Superior temporal gyrus (tissue), 1 donor: ENCODE data around the gene AK6.
"Not testable (repeated sequence)": the region's sequence is repeated elsewhere in the genome, so short reads cannot be mapped to it uniquely, and the experiment has no call there.

Source experiments
- DNase-seq: peaks from one replicate; pipeline ENCODE4 v3.0.0-alpha.2; 2016; ENCODE audit errors: extremely low spot score

The AK6 gene

DNA sequence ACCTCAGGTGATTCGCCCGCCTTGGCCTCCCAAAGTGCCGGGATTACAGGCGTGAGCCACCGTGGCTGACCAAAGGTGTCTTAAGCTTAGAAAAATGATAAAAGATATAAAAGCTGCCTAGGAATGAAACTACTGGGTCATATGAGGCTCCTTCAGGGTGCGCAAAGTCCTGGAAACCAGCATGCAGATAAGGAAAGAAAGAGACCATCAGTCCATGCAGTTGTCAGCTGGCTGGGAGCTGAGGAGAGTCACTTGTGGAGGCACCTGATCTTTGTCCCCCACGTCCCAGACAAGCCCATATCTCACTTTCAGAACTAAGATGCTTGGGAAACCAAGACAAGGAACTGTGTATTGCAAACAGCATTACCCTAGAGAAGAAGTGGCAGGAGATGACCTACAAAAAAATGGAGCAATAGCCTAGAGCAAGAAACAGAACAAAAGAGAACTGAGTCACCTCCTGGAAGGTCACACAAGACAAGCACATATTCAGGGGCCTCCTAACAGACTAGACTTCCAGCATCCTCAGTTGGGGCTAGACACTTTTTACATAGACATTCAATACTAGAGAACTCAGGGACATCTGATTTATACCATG, 33.9 kb downstream of the AK6 start:
- DNase-seq = no peak

GRCh38 chr5:69334793-69335268, 34.5 kb downstream of the AK6 start:
- peak; percentile 79 for DNase-seq

DNA sequence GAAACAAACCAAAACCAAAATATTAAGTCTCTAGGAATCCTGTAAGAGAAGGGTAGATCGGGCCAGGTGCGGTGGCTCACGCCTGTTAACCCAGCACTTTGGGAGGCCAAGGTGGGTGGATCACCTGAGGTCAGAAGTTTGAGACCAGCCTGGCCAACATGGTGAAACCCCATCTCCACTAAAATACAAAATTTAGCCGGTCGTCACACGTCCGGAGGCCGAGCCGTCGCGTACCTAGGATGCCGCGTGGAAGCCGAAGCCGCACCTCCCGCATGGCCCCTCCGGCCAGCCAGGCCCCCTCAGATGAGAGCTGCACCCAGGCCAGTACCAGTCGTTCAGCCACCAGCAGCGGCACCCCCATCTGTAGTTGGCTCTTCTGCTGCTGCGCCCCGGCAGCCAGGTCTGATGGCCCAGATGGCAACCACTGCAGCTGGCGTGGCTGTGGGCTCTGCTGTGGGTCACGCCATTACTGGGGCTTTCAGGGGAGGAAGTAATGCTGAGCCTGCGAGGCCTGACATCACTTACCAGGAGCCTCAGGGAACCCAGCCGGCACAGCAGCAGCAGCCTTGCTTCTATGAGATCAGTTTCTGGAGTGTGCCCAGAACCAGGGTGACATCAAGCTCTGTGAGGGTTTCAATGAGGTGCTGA, 35.5 kb downstream of the AK6 start:
- not testable (repeated sequence) for DNase-seq

DNA sequence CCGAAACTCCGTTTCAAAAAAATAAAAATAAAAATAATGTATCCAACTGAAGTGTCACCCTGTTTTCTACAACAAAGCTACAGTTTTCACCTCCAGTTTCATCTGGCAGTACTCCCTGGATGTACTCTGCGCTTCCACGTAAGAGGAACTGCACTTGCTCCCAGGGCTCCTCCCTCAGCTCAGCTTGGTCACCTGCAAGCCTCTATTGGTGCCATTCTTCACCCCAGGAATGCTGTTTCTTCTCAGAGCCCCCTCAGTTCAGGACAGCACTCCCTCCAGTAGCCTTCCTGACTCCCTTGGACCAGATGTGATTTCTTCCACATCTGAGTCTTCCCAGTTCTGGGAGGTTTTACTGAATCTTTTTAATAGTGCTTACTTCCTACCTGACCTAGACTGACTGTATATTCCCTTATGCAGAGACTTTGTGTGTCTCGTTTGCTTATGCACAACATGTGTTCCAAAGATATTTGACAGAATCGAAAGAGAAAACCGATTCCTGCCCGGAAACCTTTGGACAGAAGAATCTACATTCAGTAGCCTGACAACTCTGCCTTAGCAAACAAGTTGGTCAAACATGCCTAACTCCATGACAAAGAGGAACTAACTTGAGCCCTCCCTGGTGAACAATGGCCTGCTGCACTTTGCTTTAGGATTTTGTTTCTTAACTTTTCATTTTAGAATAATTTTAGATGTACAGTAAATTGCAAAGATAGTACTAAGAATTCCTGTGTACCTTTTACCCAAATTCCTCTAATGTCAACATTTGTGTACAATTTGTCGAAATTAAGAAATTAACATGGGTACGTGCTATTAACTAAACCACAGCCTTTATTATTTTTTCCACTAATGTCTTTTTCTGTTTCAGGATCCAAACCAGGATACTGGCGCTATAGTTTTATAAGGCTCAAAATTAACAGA, 37.5 kb downstream of the AK6 start:
- peak; percentile 17 for DNase-seq

DNA sequence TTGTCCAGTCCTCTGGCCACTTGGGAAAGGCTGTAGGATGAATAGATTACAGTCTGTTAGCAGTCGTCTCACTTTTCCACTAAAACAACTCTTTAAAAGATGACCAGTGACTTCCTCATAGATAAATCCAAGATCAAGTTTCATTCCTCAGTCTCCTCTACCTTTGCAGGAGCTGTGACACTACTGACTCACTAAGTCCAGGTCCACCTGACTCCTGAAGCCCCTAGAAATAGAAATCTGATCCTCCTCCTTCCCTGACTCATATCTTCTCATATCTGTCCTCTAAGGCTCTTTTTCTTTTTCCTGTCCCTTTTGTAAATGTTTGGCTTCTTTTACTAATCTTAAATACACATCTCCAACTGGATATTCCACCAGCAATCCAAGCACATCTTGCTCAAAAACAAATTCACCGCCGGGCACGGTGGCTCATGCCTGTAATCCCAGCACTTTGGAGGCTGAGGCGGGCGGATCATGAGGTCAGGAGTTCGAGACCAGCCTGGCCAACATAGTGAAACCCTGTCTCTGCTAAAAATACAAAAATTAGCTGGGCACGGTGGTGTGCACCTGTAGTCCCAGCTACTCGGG, 39.3 kb downstream of the AK6 start:
- no peak for DNase-seq

DNA sequence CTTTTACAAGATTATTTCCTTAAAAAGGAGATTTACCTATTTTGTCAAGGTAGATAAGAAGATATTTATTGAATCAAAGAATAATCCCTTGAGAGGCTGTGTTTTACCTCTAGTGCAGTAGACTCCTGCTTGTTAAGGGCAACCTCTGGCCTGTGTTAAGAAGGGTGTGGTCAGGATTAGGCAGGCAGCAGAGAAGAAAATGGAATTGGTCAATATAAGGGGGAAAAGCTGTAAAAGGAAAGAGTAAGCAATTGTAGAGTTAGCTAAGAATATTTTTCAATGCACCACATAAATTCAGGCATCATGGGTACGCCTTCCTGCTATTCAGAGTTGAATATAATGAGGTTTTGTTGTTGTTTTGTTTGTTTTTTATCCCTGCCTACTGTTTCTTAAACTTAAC, 43.0 kb downstream of the AK6 start:
- no peak for DNase-seq

DNA sequence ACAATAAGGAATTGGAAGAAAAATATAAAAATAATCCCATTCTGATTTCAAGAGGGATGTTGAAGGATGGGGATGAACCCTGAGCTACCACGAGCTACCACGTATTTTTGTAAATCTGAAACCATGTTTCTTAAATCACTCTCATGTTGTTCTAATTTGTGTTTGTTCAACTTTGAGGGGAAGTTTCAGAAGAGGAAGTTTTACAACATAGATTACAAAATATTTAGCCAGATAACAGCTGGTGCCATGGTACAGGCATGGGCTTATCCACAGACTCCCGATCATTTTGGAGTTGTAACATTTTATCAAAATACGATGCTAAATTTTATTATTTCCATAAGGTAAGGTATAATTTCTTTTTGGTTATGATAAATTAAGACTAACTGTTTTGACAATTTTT, 51.9 kb downstream of the AK6 start:
- DNase-seq = no peak

GRCh38 chr5:69315972-69316371, 53.3 kb downstream of the AK6 start:
- DNase-seq = no peak

GRCh38 chr5:69313428-69313827, 55.9 kb downstream of the AK6 start:
- DNase-seq = no peak

DNA sequence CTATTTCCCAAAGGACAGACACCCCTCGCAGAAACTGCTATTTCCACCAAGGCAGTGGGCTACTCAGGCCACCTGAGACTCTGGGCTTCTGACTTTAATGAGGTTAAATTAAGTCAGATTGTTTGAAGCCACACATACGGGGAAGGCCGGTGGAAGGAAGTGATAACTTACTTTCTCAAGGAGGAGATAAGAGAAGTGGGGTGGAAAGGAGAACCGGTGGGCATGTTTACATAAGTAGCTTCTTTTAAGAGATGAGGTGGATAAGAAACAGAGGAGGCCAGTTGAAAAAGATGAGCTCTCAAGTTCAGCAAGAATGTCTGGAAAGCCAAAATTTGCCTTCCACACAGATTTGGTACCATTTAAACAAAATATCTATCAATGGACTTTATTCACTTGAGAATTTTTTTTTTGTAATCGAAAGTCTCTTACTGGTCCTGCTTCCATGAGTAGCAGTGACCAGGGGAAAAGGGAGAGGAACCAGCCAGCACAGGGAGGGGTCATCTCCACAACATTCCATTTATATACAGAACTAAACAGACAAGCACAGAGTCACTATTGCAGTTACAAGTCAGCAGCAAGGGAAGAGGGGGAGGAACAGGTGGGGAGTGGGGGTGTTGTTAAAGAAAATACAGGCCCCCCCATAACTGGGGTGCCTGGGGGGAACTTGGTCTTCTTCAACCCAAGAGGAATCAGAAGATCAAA, 56.7 kb downstream of the AK6 start:
- DNase-seq = no peak

- no peak for DNase-seq
These were observed 59.9 kb downstream of the AK6 start for GRCh38 chr5:69309380-69309779.

DNA sequence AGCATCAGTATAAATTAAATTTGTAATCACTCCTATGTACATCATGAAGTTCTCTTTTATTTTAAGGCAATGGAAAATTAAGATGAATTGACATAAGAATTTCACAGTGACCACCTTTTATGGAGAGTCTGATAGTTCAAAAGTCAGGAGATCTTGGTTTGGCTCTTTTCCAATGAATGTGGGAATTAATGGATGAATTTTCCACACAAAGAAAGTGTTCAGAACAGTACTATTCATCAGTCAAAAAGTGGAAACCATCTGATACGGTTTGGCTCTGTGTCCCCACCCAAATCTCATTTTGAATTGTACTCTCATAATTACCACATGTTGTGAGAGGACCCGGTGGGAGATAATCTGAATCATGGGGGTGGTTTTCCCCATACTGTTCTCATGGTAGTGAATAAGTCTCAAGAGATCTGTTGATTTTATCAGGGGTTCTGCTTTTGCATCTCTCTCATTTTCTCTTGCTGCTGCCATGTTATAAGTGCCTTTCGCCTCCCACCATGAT, 61.2 kb downstream of the AK6 start:
- DNase-seq = no peak

- no peak for DNase-seq
These were observed 63.8 kb downstream of the AK6 start for GRCh38 chr5:69305512-69305911.
